Brain microvascular endothelial cell (primary cell): Measurements from ENCODE around the gene METRNL.

Experiments used
- DNase-seq: peaks from one replicate; pipeline ENCODE4 v3.0.0-alpha.2; 2020
- H3K27ac ChIP-seq: fragments of 250-450 bp; sonication (Bioruptor Pico); 2 replicates; pipeline ENCODE4 v1.5.1; 2020; ENCODE audit warnings: mild to moderate bottlenecking, moderate library complexity
- H3K27me3 ChIP-seq: fragments of 250-450 bp; sonication (Bioruptor Pico); replicated peaks from 2 replicates; pipeline ENCODE4 v1.5.1; 2020; ENCODE audit warnings: mild to moderate bottlenecking
- H3K36me3 ChIP-seq: fragments of 250-450 bp; sonication (Bioruptor Pico); replicated peaks from 2 replicates; pipeline ENCODE4 v1.5.1; 2020; ENCODE audit warnings: mild to moderate bottlenecking
- H3K4me3 ChIP-seq: 2 replicates; pipeline ENCODE4 v1.5.1; 2011; ENCODE audit warnings: low read depth, mild to moderate bottlenecking, control low read depth, low read length, moderate library complexity
- in situ Hi-C: cut with HindIII; loops from 2 replicates; pipeline ENCODE4 v1.10.0; 2017; ENCODE audit warnings: low sequenced_read_pairs, low pct_ligation_motif_present
- TF ChIP-seq, protein P1 (sequence below): IDR thresholded peaks from 2 replicates; pipeline ENCODE4 v1.5.1; 2011; ENCODE audit warnings: low read depth, mild to moderate bottlenecking, moderate library complexity, low read length, control low read depth, inconsistent platforms; ENCODE audit errors: missing control alignments

Gene METRNL

DNA sequence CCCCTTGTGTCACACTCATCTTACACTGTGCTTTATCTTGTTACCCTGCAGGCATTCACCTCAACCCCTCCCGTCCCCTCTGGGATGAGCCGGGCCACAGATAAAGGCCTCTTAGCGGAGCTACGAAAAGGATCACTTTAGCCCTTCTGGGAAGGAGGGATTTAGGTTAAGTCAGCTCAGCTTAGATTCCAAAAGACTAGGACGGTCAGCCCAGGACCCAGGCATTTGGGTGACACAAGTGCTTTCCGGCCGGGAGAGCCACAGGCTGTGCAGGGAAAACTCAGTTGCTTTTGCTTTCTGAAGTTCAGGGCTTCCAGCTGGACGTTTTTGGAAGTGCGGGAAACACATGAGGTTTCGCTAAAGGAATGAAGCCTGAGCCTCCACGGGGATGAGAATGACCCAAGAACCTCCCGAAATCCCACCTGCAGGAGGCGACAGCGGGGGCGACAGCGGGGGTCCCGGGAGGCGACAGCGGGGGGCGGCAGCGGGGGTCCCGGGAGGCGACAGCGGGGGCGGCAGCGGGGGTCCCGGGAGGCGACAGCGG lies 11.6 kb upstream of the METRNL start:
- in situ Hi-C loops: no loop called here
- TF ChIP-seq, protein P1, sequence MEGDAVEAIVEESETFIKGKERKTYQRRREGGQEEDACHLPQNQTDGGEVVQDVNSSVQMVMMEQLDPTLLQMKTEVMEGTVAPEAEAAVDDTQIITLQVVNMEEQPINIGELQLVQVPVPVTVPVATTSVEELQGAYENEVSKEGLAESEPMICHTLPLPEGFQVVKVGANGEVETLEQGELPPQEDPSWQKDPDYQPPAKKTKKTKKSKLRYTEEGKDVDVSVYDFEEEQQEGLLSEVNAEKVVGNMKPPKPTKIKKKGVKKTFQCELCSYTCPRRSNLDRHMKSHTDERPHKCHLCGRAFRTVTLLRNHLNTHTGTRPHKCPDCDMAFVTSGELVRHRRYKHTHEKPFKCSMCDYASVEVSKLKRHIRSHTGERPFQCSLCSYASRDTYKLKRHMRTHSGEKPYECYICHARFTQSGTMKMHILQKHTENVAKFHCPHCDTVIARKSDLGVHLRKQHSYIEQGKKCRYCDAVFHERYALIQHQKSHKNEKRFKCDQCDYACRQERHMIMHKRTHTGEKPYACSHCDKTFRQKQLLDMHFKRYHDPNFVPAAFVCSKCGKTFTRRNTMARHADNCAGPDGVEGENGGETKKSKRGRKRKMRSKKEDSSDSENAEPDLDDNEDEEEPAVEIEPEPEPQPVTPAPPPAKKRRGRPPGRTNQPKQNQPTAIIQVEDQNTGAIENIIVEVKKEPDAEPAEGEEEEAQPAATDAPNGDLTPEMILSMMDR: peak; percentile 25
- no peak for DNase-seq
- Histone ChIP-seq H3K27me3 (no peaks in the 10 kb centered on the region), H3K36me3 (no peaks in the 10 kb centered on the region), H3K27ac (no peak overlapping the region), H3K4me3 (no peak overlapping the region)

DNA sequence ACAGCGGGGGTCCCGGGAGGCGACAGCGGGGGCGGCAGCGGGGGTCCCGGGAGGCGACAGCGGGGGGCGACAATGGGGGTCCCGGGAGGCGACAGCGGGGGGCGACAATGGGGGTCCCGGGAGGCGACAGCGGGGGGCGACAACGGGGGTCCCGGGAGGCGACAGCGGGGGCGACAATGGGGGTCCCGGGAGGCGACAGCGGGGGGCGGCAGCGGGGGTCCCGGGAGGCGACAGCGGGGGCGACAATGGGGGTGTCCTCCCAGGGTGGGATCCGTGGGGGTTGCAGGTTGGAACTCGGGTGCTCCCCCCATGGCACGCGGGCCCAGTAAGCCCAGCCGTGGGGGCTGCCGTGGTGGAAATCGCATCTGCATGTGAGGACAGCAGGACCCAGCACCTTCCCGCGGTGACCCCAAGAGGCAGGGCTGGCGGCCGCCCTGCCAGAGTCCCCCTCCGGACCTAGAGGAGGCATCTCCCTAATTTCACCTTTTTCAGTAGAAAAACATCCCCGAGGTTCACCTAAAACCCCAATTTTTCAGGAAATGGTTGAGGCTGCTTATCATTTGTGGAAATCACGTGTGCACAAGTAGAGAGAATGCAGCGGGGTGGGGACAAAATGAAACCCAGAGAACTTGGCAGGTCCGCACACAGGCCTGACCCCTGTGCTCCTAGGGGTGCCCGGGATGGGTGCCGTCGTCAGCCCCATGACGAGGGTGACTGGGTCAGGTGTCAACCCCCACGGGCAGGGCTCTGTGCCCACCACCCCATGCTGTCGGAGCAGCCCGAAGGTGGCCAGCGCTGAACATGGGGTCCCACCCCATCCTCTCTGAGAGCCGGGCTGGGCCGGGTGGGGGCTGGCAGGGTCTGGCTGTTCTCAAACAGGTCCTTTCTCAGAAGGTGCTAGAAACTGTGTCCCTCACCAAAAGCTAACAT lies 10.5 kb upstream of the METRNL start:
- TF ChIP-seq, protein P1: no peak
- Histone ChIP-seq H3K36me3 (no peaks in the 10 kb centered on the region), H3K27ac (no peak overlapping the region), H3K27me3 (no peaks in the 10 kb centered on the region), H3K4me3 (no peak overlapping the region)
- in situ Hi-C loops: no loop called here
- DNase-seq: no peak

DNA sequence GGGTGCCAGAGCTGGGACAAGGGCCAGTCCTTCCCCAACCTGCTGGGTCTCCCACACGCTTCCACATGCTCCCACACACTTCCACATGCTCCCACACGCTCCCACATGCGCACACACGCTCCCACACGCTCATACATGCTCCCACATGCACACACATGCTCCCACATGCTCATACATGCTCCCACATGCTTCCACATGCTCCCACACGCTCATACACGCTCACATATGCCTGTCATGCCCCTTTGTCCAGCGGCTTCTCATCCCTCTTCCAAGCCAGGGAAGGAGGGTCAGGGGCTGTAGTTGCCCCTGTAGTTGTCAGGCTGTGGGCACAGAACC lies 9.9 kb upstream of the METRNL start:
- DNase-seq: no peak
- Histone ChIP-seq H3K4me3 (no peak overlapping the region), H3K27ac (no peak overlapping the region), H3K36me3 (no peaks in the 10 kb centered on the region), H3K27me3 (no peaks in the 10 kb centered on the region)
- TF ChIP-seq, protein P1: no peak
- in situ Hi-C loops: no loop called here

DNA sequence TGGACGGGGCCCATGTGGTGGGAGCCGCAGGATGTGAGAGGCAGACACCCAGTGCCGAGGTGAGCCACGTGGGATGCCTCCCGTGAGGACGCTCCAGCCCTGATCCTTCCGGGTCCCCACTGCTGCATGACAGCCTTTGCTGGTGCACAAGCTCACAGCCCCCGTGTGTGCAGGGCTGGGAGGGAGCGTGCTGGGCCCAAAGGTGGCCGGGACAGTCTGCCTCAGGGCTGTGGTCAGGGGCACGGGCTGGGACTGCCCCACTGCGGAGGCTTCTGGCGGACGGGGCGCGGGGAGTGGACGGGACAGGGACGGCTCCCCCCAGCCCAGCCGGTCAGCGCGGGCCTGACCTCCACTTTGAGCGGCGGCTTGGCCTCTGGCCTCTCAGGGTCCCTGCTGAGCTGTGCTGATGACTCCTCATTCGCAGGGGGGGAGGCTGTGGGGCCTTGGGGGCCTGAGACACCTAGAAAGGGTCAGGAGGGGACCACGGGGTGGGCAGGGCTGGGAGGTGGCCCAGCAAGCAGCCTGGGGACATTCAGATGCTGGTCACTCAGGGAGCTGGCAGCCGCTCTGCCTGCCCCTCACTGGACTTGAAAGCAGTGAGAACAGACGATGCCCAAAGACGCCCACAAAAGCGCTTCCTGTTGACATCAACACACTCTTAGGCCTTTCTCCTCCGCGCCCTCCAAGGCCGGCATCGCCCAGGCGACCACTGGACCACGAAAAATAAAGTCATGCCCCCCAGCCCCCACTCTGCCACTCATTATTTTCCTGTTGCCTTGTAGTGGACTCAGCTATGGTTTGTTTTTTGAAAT lies 9.3 kb upstream of the METRNL start:
- Histone ChIP-seq H3K36me3 (no peaks in the 10 kb centered on the region), H3K4me3 (no peak overlapping the region), H3K27ac (no peak overlapping the region), H3K27me3 (no peaks in the 10 kb centered on the region)
- in situ Hi-C loops: no loop called here
- TF ChIP-seq, protein P1: no peak
- no peak for DNase-seq

- no peaks in the 10 kb centered on the region for H3K27me3 ChIP-seq
- no peak for DNase-seq
- H3K4me3 ChIP-seq: no peak overlapping the region
- in situ Hi-C loops: no loop called here
- no peaks in the 10 kb centered on the region for H3K36me3 ChIP-seq
- TF ChIP-seq, protein P1: no peak
- no peak overlapping the region for H3K27ac ChIP-seq
Measured at GRCh38 chr17:83070800-83071341, 8.5 kb upstream of the METRNL start.
